ENCODE results near the gene OSM. TPM values are rescaled to one million over a fixed set of nuclear protein-coding genes. Genes with fewer than 3 reads are reported as not detected.

OSM gene
- total RNA-seq, 1 experiment from 2014 or later: not detected

GRCh38 chr22:30284666-30285065 lies 18.0 kb upstream of the OSM start:
- ATAC-seq (no peak), DNase-seq (no peak)
- Histone ChIP-seq H3K9me2 (replicated peaks; ENCODE audit: low read length) (no peaks in the 10 kb centered on the region), H3K4me1 (ENCODE audit: insufficient read depth, low read length) (peaks cover 8% of the 10 kb centered on the region), H3K79me2 (ENCODE audit: low read length) (0 out of 2 replicates have a peak, but pooled peaks cover 3% of the 10 kb centered on the region), H3K36me3 (ENCODE audit: low read depth, low read length) (no peaks in the 10 kb centered on the region), H4K20me1 (ENCODE audit: low read length) (no peaks in the 10 kb centered on the region), H2AFZ (ENCODE audit: low read length) (no peak overlapping the region), H3K9me3 (ENCODE audit: low read length) (no peaks in the 10 kb centered on the region), H3K9ac (ENCODE audit: low read length) (no peak overlapping the region), H3K27ac (ENCODE audit: low read length) (no peak overlapping the region), H3K4me2 (ENCODE audit: low read length) (no peak overlapping the region), H3K27me3 (ENCODE audit: low read length) (no peaks in the 10 kb centered on the region), H3K4me3 (ENCODE audit: low read length) (no peak overlapping the region), H3F3A (ENCODE audit: low read length, unreplicated experiment) (no peaks in the 10 kb centered on the region)
- TF ChIP-seq EZH2phosphoT487 (IDR thresholded peaks at IDR 0.05; ENCODE audit: borderline replicate concordance, low read length) (no peak), EZH2 (IDR thresholded peaks at IDR 0.05; ENCODE audit: low read length, unreplicated experiment) (no peak), CTCF (conservative IDR thresholded peaks at IDR 0.05; ENCODE audit: low read depth, low read length) (no peak)
- intact Hi-C loops (cut with micrococcal nuclease): loop anchor here (5.0 kb wide), 1 partner anchor 43 kb away; the partner anchor contains the start of gene TBC1D10A
- CTCF ChIA-PET: no interaction called here
- BruUV-seq (replicated peaks): no TSS peak
- POLR2A ChIA-PET (ENCODE audit: unreplicated experiment): no interaction called here

- BruUV-seq (replicated peaks): no TSS peak
- POLR2A ChIA-PET (ENCODE audit: unreplicated experiment): interaction anchor here (0.6 kb wide), 1 partner anchor 73 kb away, joined by 12 read pairs; no protein-coding TSS in a partner anchor
- intact Hi-C loops (cut with micrococcal nuclease): no loop called here
- no peak for DNase-seq
- no peak overlapping the region for H2AFZ ChIP-seq (ENCODE audit: low read length)
- H3K9me2 ChIP-seq (replicated peaks; ENCODE audit: low read length): no peaks in the 10 kb centered on the region
- H3K4me2 ChIP-seq (ENCODE audit: low read length): no peak overlapping the region
- H3K4me1 ChIP-seq (ENCODE audit: insufficient read depth, low read length): peaks cover 8% of the 10 kb centered on the region
- CTCF ChIA-PET: interaction anchor here (0.6 kb wide), 1 partner anchor 9 kb away, joined by 3 read pairs; no protein-coding TSS in a partner anchor
- no peak overlapping the region for H3K27ac ChIP-seq (ENCODE audit: low read length)
- H3K9me3 ChIP-seq (ENCODE audit: low read length): no peaks in the 10 kb centered on the region
- no peaks in the 10 kb centered on the region for H3F3A ChIP-seq (ENCODE audit: low read length, unreplicated experiment)
- TF ChIP-seq CTCF (conservative IDR thresholded peaks at IDR 0.05; ENCODE audit: low read depth, low read length) (no peak), EZH2phosphoT487 (IDR thresholded peaks at IDR 0.05; ENCODE audit: borderline replicate concordance, low read length) (no peak), EZH2 (IDR thresholded peaks at IDR 0.05; ENCODE audit: low read length, unreplicated experiment) (no peak)
- H3K36me3 ChIP-seq (ENCODE audit: low read depth, low read length): no peaks in the 10 kb centered on the region
- no peak overlapping the region for H3K4me3 ChIP-seq (ENCODE audit: low read length)
- H3K27me3 ChIP-seq (ENCODE audit: low read length): no peaks in the 10 kb centered on the region
- no peak overlapping the region for H3K9ac ChIP-seq (ENCODE audit: low read length)
- no peaks in the 10 kb centered on the region for H4K20me1 ChIP-seq (ENCODE audit: low read length)
- no peak for ATAC-seq
- 0 out of 2 replicates have a peak, but pooled peaks cover 3% of the 10 kb centered on the region for H3K79me2 ChIP-seq (ENCODE audit: low read length)
Observed at GRCh38 chr22:30284172-30284571, 17.5 kb upstream of the OSM start.

GRCh38 chr22:30283342-30283741 lies 16.7 kb upstream of the OSM start:
- DNase-seq: no peak
- H3K9ac ChIP-seq (ENCODE audit: low read length): no peak overlapping the region
- POLR2A ChIA-PET (ENCODE audit: unreplicated experiment): no interaction called here
- CTCF ChIA-PET: interaction anchor here (0.6 kb wide), 1 partner anchor 8 kb away, joined by 3 read pairs; no protein-coding TSS in a partner anchor
- H3K4me2 ChIP-seq (ENCODE audit: low read length): no peak overlapping the region
- intact Hi-C loops (cut with micrococcal nuclease): no loop called here
- TF ChIP-seq EZH2 (IDR thresholded peaks at IDR 0.05; ENCODE audit: low read length, unreplicated experiment) (no peak), CTCF (conservative IDR thresholded peaks at IDR 0.05; ENCODE audit: low read depth, low read length) (no peak), EZH2phosphoT487 (IDR thresholded peaks at IDR 0.05; ENCODE audit: borderline replicate concordance, low read length) (no peak)
- H3K36me3 ChIP-seq (ENCODE audit: low read depth, low read length): no peaks in the 10 kb centered on the region
- H3K9me3 ChIP-seq (ENCODE audit: low read length): no peaks in the 10 kb centered on the region
- H3K27me3 ChIP-seq (ENCODE audit: low read length): no peaks in the 10 kb centered on the region
- H3K27ac ChIP-seq (ENCODE audit: low read length): no peak overlapping the region
- no peak overlapping the region for H2AFZ ChIP-seq (ENCODE audit: low read length)
- BruUV-seq (replicated peaks): no TSS peak
- no peaks in the 10 kb centered on the region for H3K9me2 ChIP-seq (replicated peaks; ENCODE audit: low read length)
- H3K4me3 ChIP-seq (ENCODE audit: low read length): no peak overlapping the region
- H3F3A ChIP-seq (ENCODE audit: low read length, unreplicated experiment): no peaks in the 10 kb centered on the region
- H4K20me1 ChIP-seq (ENCODE audit: low read length): no peaks in the 10 kb centered on the region
- no peak for ATAC-seq
- no peaks in the 10 kb centered on the region for H3K79me2 ChIP-seq (ENCODE audit: low read length)
- peaks cover 2% of the 10 kb centered on the region for H3K4me1 ChIP-seq (ENCODE audit: insufficient read depth, low read length)
